GM21717 (cell line): ENCODE results near the gene ERC1.
"Not testable (repeated sequence)": the region's sequence is repeated elsewhere in the genome, so short reads cannot be mapped to it uniquely, and the experiment has no call there.

Experiments used
- ATAC-seq: cut with Tn5 transposase; IDR thresholded peaks from one replicate; pipeline ENCODE4 v1.9.1; 2021; ENCODE audit warnings: mild to moderate bottlenecking, moderate library complexity; ENCODE audit not compliant: unreplicated experiment

The ERC1 gene

GRCh38 chr12:1213618-1214205 lies 222.7 kb downstream of the ERC1 start:
- ATAC-seq: no peak

- no peak for ATAC-seq
These were observed 225.5 kb downstream of the ERC1 start for GRCh38 chr12:1216560-1216959.

GRCh38 chr12:1217191-1217949 lies 226.3 kb downstream of the ERC1 start:
- ATAC-seq: no peak

- no peak for ATAC-seq
These were observed 227.3 kb downstream of the ERC1 start for GRCh38 chr12:1218369-1218768.

GRCh38 chr12:1220127-1221092 lies 229.4 kb downstream of the ERC1 start:
- ATAC-seq: no peak

- no peak for ATAC-seq
These were observed 232.0 kb downstream of the ERC1 start for GRCh38 chr12:1222858-1223639.

GRCh38 chr12:1226951-1227350 lies 235.9 kb downstream of the ERC1 start:
- ATAC-seq: no peak

- no peak for ATAC-seq
These were observed 243.1 kb downstream of the ERC1 start for GRCh38 chr12:1234073-1234472.

- no peak for ATAC-seq
These were observed 255.6 kb downstream of the ERC1 start for GRCh38 chr12:1246637-1247036.

- ATAC-seq: no peak
These were observed 259.6 kb downstream of the ERC1 start for GRCh38 chr12:1250641-1251040.

GRCh38 chr12:1252758-1253157 lies 261.7 kb downstream of the ERC1 start:
- no peak for ATAC-seq

- not testable (repeated sequence) for ATAC-seq
These were observed 264.1 kb downstream of the ERC1 start for GRCh38 chr12:1255125-1255524.

- ATAC-seq: not testable (repeated sequence)
These were observed 264.8 kb downstream of the ERC1 start for GRCh38 chr12:1255854-1256253.

GRCh38 chr12:1256285-1256684 lies 265.3 kb downstream of the ERC1 start:
- no peak for ATAC-seq

GRCh38 chr12:1256991-1257390 lies 266.0 kb downstream of the ERC1 start:
- no peak for ATAC-seq

- no peak for ATAC-seq
These were observed 271.0 kb downstream of the ERC1 start for GRCh38 chr12:1262011-1262410.

GRCh38 chr12:1267243-1267642 lies 276.2 kb downstream of the ERC1 start:
- no peak for ATAC-seq

- ATAC-seq: no peak
These were observed 281.1 kb downstream of the ERC1 start for GRCh38 chr12:1272142-1272541.

- ATAC-seq: no peak
These were observed 282.0 kb downstream of the ERC1 start for GRCh38 chr12:1273051-1273450.

GRCh38 chr12:1277905-1278304 lies 286.9 kb downstream of the ERC1 start:
- no peak for ATAC-seq

GRCh38 chr12:1279050-1279449 lies 288.0 kb downstream of the ERC1 start:
- no peak for ATAC-seq
